ENCODE results near the gene GLT1D1.

GRCh38 chr12:128803788-128804187 lies 49.5 kb upstream of the GLT1D1 start:
- no peak for TF ChIP-seq GATA2 (IDR thresholded peaks at IDR 0.05; ENCODE audit: low read depth, low read length)
- no peak for TF ChIP-seq GATA3 (IDR thresholded peaks at IDR 0.05; ENCODE audit: low read depth, low read length)
